Upper lobe of right lung (tissue), 1 donor: ENCODE data around the gene IL13. TPM values are rescaled to one million over a fixed set of nuclear protein-coding genes. Genes with fewer than 3 reads are reported as not detected.

Experiments
- ATAC-seq: fragments of 200-7000 bp; cut with Tn5 transposase; one replicate; pipeline ENCODE4 v1.9.1; 2020; ENCODE audit warnings: mild to moderate bottlenecking, moderate library complexity
- DNase-seq: peaks from one replicate; pipeline ENCODE4 v3.0.0-alpha.2; 2020
- H3K27ac ChIP-seq: fragments of 200-600 bp; one replicate; pipeline ENCODE4 v1.8.0; 2022
- H3K27me3 ChIP-seq: fragments of 200-600 bp; one replicate; pipeline ENCODE4 v1.8.0; 2022; ENCODE audit warnings: mild to moderate bottlenecking
- H3K36me3 ChIP-seq: fragments of 200-600 bp; one replicate; pipeline ENCODE4 v1.8.0; 2022
- H3K4me1 ChIP-seq: fragments of 200-600 bp; one replicate; pipeline ENCODE4 v1.8.0; 2022
- H3K4me3 ChIP-seq: fragments of 200-600 bp; one replicate; pipeline ENCODE4 v1.8.0; 2022; ENCODE audit warnings: mild to moderate bottlenecking
- H3K9me3 ChIP-seq: fragments of 200-600 bp; one replicate; pipeline ENCODE4 v1.8.0; 2022
- CTCF ChIP-seq: fragments of 200-600 bp; IDR thresholded peaks from one replicate; pipeline ENCODE4 v1.8.0; 2022; ENCODE audit warnings: antibody characterized with exemption
- intact Hi-C: fragments of 100-400 bp; cut with DNase I; formaldehyde crosslinking; loops from one replicate; pipeline ENCODE4 v1.11.0; 2022
- total RNA-seq: library from RNA; stranded (reverse); fragmentation: NEBNext Ultra II Directional; extraction: Animal tissue kit (Norgen Biotek cat#: 25700); gene quantifications from one replicate; pipeline ENCODE4 v1.2.1, GENCODE V29; 2021
- donor health status: DM: no; HTN: yes; CAD: no; lungs with severe emphysema.

The IL13 gene
- total RNA-seq, 1 donor from 2014 or later, result not detected

GRCh38 chr5:132640613-132641012, 17.4 kb upstream of the IL13 start:
- Histone ChIP-seq H3K36me3 (peaks cover 75% of the 10 kb centered on the region), H3K27me3 (no peaks in the 10 kb centered on the region), H3K27ac (no peak overlapping the region), H3K9me3 (no peaks in the 10 kb centered on the region), H3K4me3 (no peak overlapping the region), H3K4me1 (no peaks in the 10 kb centered on the region)
- ATAC-seq (no peak), DNase-seq (no peak)
- no peak for TF ChIP-seq CTCF
- intact Hi-C loops, result no loop called here

GRCh38 chr5:132641241-132641723, 16.7 kb upstream of the IL13 start:
- Histone ChIP-seq H3K9me3 (no peaks in the 10 kb centered on the region), H3K36me3 (peaks cover 69% of the 10 kb centered on the region), H3K27ac (no peak overlapping the region), H3K4me3 (no peak overlapping the region), H3K27me3 (no peaks in the 10 kb centered on the region), H3K4me1 (no peaks in the 10 kb centered on the region)
- ATAC-seq (no peak), DNase-seq (no peak)
- intact Hi-C loops, result no loop called here
- no peak for TF ChIP-seq CTCF

- intact Hi-C loops, result no loop called here
- Histone ChIP-seq H3K27ac (no peak overlapping the region), H3K4me1 (no peaks in the 10 kb centered on the region), H3K27me3 (no peaks in the 10 kb centered on the region), H3K36me3 (peaks cover 64% of the 10 kb centered on the region), H3K4me3 (no peak overlapping the region), H3K9me3 (no peaks in the 10 kb centered on the region)
- no peak for ATAC-seq
- no peak for TF ChIP-seq CTCF
- no peak for DNase-seq
Observed at GRCh38 chr5:132641841-132642240, 16.1 kb upstream of the IL13 start.

GRCh38 chr5:132644177-132644576, 13.8 kb upstream of the IL13 start:
- TF ChIP-seq CTCF, result no peak
- ATAC-seq (no peak), DNase-seq (no peak)
- Histone ChIP-seq H3K4me1 (no peaks in the 10 kb centered on the region), H3K27ac (no peak overlapping the region), H3K36me3 (peaks cover 41% of the 10 kb centered on the region), H3K27me3 (no peaks in the 10 kb centered on the region), H3K9me3 (no peaks in the 10 kb centered on the region), H3K4me3 (no peak overlapping the region)
- intact Hi-C loops, result no loop called here

- Histone ChIP-seq H3K36me3 (peaks cover 16% of the 10 kb centered on the region), H3K4me3 (no peak overlapping the region), H3K9me3 (no peaks in the 10 kb centered on the region), H3K27ac (no peak overlapping the region), H3K27me3 (no peaks in the 10 kb centered on the region), H3K4me1 (no peaks in the 10 kb centered on the region)
- ATAC-seq (no peak), DNase-seq (no peak)
- no peak for TF ChIP-seq CTCF
- intact Hi-C loops, result no loop called here
Observed at GRCh38 chr5:132646583-132647266, 11.2 kb upstream of the IL13 start.

- Histone ChIP-seq H3K4me3 (no peak overlapping the region), H3K4me1 (no peaks in the 10 kb centered on the region), H3K27me3 (peaks cover under 1% of the 10 kb centered on the region), H3K36me3 (peaks cover 9% of the 10 kb centered on the region), H3K9me3 (no peaks in the 10 kb centered on the region), H3K27ac (no peak overlapping the region)
- intact Hi-C loops, result no loop called here
- ATAC-seq (no peak), DNase-seq (no peak)
- no peak for TF ChIP-seq CTCF
Observed at GRCh38 chr5:132647473-132647872, 10.5 kb upstream of the IL13 start.
